Astrocyte (in vitro differentiated cells and primary cell): ENCODE data around the gene GTPBP6. TPM values are rescaled to one million over a fixed set of nuclear protein-coding genes. Genes with fewer than 3 reads are reported as not detected.

Source experiments
- DNase-seq: peaks from one replicate; pipeline ENCODE4 v3.0.0-alpha.2; 2010; ENCODE audit warnings: low read depth
- FAIRE-seq: peaks from 2 replicates; lab custom pipeline; 2011; peaks lifted over from hg19 to GRCh38; lab: Jason Lieb, UNC
- H2AFZ ChIP-seq: 2 replicates; pipeline ENCODE4 v1.6.0; 2012; ENCODE audit warnings: low read depth, low read length, inconsistent platforms
- H3K27ac ChIP-seq: 2 replicates; pipeline ENCODE4 v1.5.1; 2011; ENCODE audit warnings: low read depth, low read length, inconsistent platforms
- H3K27me3 ChIP-seq: 2 replicates; pipeline ENCODE4 v1.6.0; 2011; ENCODE audit warnings: low read length, inconsistent platforms; ENCODE audit not compliant: insufficient read depth
- H3K36me3 ChIP-seq: 2 replicates; pipeline ENCODE4 v1.5.1; 2011; ENCODE audit warnings: low read length, inconsistent platforms; ENCODE audit not compliant: insufficient read depth
- H3K4me1 ChIP-seq: 2 replicates; pipeline ENCODE4 v1.5.1; 2011; ENCODE audit warnings: low read length, inconsistent platforms; ENCODE audit not compliant: insufficient read depth
- H3K4me2 ChIP-seq: 2 replicates; pipeline ENCODE4 v1.6.0; 2012; ENCODE audit warnings: low read length, inconsistent platforms
- H3K4me3 ChIP-seq: 2 replicates; pipeline ENCODE4 v1.5.1; 2011; ENCODE audit warnings: low read depth, mild to moderate bottlenecking, low read length, inconsistent platforms; ENCODE audit not compliant: insufficient read depth
- H3K79me2 ChIP-seq: 2 replicates; pipeline ENCODE4 v1.6.0; 2012; ENCODE audit warnings: mild to moderate bottlenecking, low read length, inconsistent platforms; ENCODE audit not compliant: insufficient read depth
- H3K9ac ChIP-seq: 2 replicates; pipeline ENCODE4 v1.6.0; 2012; ENCODE audit warnings: mild to moderate bottlenecking, low read length, inconsistent platforms
- H3K9me3 ChIP-seq: 2 replicates; pipeline ENCODE4 v1.5.1; 2012; ENCODE audit warnings: low read depth, mild to moderate bottlenecking, low read length, inconsistent platforms; ENCODE audit not compliant: insufficient read depth
- H4K20me1 ChIP-seq: 2 replicates; pipeline ENCODE4 v1.6.0; 2012; ENCODE audit warnings: low read length, inconsistent platforms; ENCODE audit not compliant: insufficient read depth
- H3K27ac Mint-ChIP-seq: one replicate; pipeline ENCODE4 v1.8.0; 2021; ENCODE audit warnings: mild to moderate bottlenecking, mixed read lengths; ENCODE audit not compliant: unreplicated experiment
- H3K27me3 Mint-ChIP-seq: one replicate; pipeline ENCODE4 v1.8.0; 2021; ENCODE audit warnings: low read depth, mixed read lengths; ENCODE audit not compliant: unreplicated experiment
- H3K36me3 Mint-ChIP-seq: one replicate; pipeline ENCODE4 v1.8.0; 2021; ENCODE audit warnings: low read depth, mixed read lengths; ENCODE audit not compliant: unreplicated experiment
- H3K4me1 Mint-ChIP-seq: one replicate; pipeline ENCODE4 v1.8.0; 2021; ENCODE audit warnings: low read depth, mixed read lengths; ENCODE audit not compliant: unreplicated experiment
- H3K4me3 Mint-ChIP-seq: one replicate; pipeline ENCODE4 v1.8.0; 2021; ENCODE audit warnings: mild to moderate bottlenecking, moderate library complexity, mixed read lengths; ENCODE audit not compliant: unreplicated experiment
- H3K9me3 Mint-ChIP-seq: one replicate; pipeline ENCODE4 v1.8.0; 2021; ENCODE audit warnings: mild to moderate bottlenecking, mixed read lengths; ENCODE audit not compliant: unreplicated experiment
- EZH2 ChIP-seq: IDR thresholded peaks from 2 replicates; pipeline ENCODE4 v1.6.1; 2012; ENCODE audit warnings: mild to moderate bottlenecking, low read length, inconsistent platforms; ENCODE audit not compliant: insufficient read depth
- total RNA-seq: library from RNA; stranded (reverse); gene quantifications from 2 replicates; pipeline ENCODE4 v1.2.1, GENCODE V29; 2021
- TF ChIP-seq, protein P1 (sequence below): IDR thresholded peaks from 2 replicates; pipeline ENCODE4 v1.5.1; 2011; ENCODE audit warnings: low read depth, mild to moderate bottlenecking, inconsistent platforms, low read length, moderate library complexity; ENCODE audit not compliant: insufficient read depth

Gene GTPBP6
- total RNA-seq, 1 donor from 2014 or later, result 30.5 TPM

- H2AFZ ChIP-seq, result no peak overlapping the region
- no peaks in the 10 kb centered on the region for H3K27me3 ChIP-seq
- H3K79me2 ChIP-seq, result peaks cover 1% of the 10 kb centered on the region
- H3K36me3 Mint-ChIP-seq, result peaks cover 23% of the 10 kb centered on the region
- no peak overlapping the region for H3K27ac Mint-ChIP-seq
- FAIRE-seq (no peak), DNase-seq (no peak)
- no peak overlapping the region for H3K4me3 Mint-ChIP-seq
- TF ChIP-seq, protein P1, sequence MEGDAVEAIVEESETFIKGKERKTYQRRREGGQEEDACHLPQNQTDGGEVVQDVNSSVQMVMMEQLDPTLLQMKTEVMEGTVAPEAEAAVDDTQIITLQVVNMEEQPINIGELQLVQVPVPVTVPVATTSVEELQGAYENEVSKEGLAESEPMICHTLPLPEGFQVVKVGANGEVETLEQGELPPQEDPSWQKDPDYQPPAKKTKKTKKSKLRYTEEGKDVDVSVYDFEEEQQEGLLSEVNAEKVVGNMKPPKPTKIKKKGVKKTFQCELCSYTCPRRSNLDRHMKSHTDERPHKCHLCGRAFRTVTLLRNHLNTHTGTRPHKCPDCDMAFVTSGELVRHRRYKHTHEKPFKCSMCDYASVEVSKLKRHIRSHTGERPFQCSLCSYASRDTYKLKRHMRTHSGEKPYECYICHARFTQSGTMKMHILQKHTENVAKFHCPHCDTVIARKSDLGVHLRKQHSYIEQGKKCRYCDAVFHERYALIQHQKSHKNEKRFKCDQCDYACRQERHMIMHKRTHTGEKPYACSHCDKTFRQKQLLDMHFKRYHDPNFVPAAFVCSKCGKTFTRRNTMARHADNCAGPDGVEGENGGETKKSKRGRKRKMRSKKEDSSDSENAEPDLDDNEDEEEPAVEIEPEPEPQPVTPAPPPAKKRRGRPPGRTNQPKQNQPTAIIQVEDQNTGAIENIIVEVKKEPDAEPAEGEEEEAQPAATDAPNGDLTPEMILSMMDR, result no peak
- TF ChIP-seq EZH2, result no peak
- H3K36me3 ChIP-seq, result no peaks in the 10 kb centered on the region
- no peaks in the 10 kb centered on the region for H3K4me1 ChIP-seq
- H3K27ac ChIP-seq, result no peak overlapping the region
- peaks cover 22% of the 10 kb centered on the region for H3K4me1 Mint-ChIP-seq
- no peaks in the 10 kb centered on the region for H4K20me1 ChIP-seq
- H3K9ac ChIP-seq, result no peak overlapping the region
- no peaks in the 10 kb centered on the region for H3K9me3 Mint-ChIP-seq
- no peaks in the 10 kb centered on the region for H3K9me3 ChIP-seq
- no peak overlapping the region for H3K4me3 ChIP-seq
- H3K27me3 Mint-ChIP-seq, result no peaks in the 10 kb centered on the region
- no peak overlapping the region for H3K4me2 ChIP-seq
Observed at GRCh38 chrX:350534-351323, 32.1 kb upstream of the GTPBP6 start.

DNA sequence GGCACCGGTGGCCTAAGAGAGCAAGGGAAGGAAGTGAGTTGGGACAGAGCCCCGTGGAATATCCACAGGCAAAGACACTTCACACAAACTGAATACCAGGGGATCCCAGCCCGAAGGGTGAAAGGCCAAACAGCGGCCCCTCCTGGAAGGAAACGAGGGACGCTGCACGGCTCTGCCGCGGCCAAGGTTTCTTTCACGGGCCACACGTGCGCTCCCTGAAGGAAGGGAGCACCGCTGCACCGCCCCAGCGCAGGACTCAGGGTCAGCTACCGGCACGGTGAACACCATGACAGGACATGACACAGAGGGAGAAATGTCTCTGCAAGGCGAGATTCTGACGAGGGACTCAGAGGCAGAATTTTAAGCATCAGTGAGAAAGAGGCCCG, 31.5 kb upstream of the GTPBP6 start:
- no peak overlapping the region for H3K4me3 ChIP-seq
- no peaks in the 10 kb centered on the region for H3K4me1 ChIP-seq
- H4K20me1 ChIP-seq, result no peaks in the 10 kb centered on the region
- peaks cover 21% of the 10 kb centered on the region for H3K4me1 Mint-ChIP-seq
- H2AFZ ChIP-seq, result no peak overlapping the region
- H3K9me3 ChIP-seq, result no peaks in the 10 kb centered on the region
- H3K36me3 ChIP-seq, result no peaks in the 10 kb centered on the region
- no peaks in the 10 kb centered on the region for H3K9me3 Mint-ChIP-seq
- no peak overlapping the region for H3K4me2 ChIP-seq
- H3K4me3 Mint-ChIP-seq, result no peak overlapping the region
- no peaks in the 10 kb centered on the region for H3K27me3 Mint-ChIP-seq
- no peaks in the 10 kb centered on the region for H3K79me2 ChIP-seq
- no peak overlapping the region for H3K9ac ChIP-seq
- peaks cover 23% of the 10 kb centered on the region for H3K36me3 Mint-ChIP-seq
- H3K27ac ChIP-seq, result no peak overlapping the region
- H3K27ac Mint-ChIP-seq, result no peak overlapping the region
- DNase-seq (no peak), FAIRE-seq (no peak)
- TF ChIP-seq, protein P1, result no peak
- TF ChIP-seq EZH2, result no peak
- no peaks in the 10 kb centered on the region for H3K27me3 ChIP-seq

GRCh38 chrX:349702-350101, 31.1 kb upstream of the GTPBP6 start:
- no peaks in the 10 kb centered on the region for H3K27me3 Mint-ChIP-seq
- Histone ChIP-seq H3K4me1 (no peaks in the 10 kb centered on the region), H3K27ac (no peak overlapping the region), H3K27me3 (no peaks in the 10 kb centered on the region), H3K4me2 (no peak overlapping the region), H3K79me2 (no peaks in the 10 kb centered on the region), H3K9me3 (no peaks in the 10 kb centered on the region), H4K20me1 (no peaks in the 10 kb centered on the region), H2AFZ (no peak overlapping the region), H3K4me3 (no peak overlapping the region), H3K36me3 (no peaks in the 10 kb centered on the region), H3K9ac (no peak overlapping the region)
- H3K36me3 Mint-ChIP-seq, result peaks cover 25% of the 10 kb centered on the region
- no peaks in the 10 kb centered on the region for H3K9me3 Mint-ChIP-seq
- H3K4me1 Mint-ChIP-seq, result peaks cover 21% of the 10 kb centered on the region
- no peak for TF ChIP-seq EZH2
- TF ChIP-seq, protein P1, result no peak
- peak overlapping the region; percentile 77 for H3K27ac Mint-ChIP-seq
- FAIRE-seq (no peak), DNase-seq (no peak)
- H3K4me3 Mint-ChIP-seq, result no peak overlapping the region
